GM13976 (cell line): ENCODE results near the gene IRGC.

Experiments used
- DNase-seq: peaks from one replicate; pipeline ENCODE4 v3.0.0; 2012; ENCODE audit warnings: low spot score
- CTCF ChIP-seq: IDR thresholded peaks from 2 replicates; pipeline ENCODE4 v1.5.1; 2012; ENCODE audit warnings: borderline replicate concordance, mild to moderate bottlenecking; ENCODE audit not compliant: insufficient read depth; ENCODE audit errors: extremely low read depth, missing control alignments, control extremely low read depth
- in situ Hi-C: fragments of 300-500 bp; cut with MboI; formaldehyde crosslinking; loops from one replicate; pipeline ENCODE4 v1.12.0; 2022; ENCODE audit warnings: low sequenced_read_pairs, mixed read lengths, inconsistent platforms; ENCODE audit not compliant: unreplicated experiment

The IRGC gene

GRCh38 chr19:43727593-43727853 lies 11.6 kb downstream of the IRGC start:
- no peak for TF ChIP-seq CTCF
- no peak for DNase-seq
- in situ Hi-C loops: no loop called here

DNA sequence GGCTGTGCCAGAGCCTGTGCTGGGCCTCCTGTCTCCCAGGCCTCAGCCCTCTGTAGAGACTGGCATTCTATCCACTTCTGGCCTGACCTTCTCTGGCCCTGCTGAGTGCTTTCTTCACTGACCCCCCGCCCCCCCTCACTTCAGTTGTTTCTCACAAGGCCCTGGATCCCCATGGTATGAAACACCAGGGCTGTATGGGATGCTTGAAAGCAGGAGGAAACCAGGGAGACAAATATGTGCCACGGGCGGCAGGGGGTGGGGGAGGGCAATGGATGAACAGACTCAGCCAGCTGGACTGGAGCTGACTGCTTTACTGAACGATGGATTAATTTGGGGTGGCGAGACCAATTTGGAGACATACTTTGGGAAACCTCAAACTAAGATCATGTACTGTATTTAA lies 14.0 kb downstream of the IRGC start:
- TF ChIP-seq CTCF: no peak
- DNase-seq: no peak
- in situ Hi-C loops: no loop called here

DNA sequence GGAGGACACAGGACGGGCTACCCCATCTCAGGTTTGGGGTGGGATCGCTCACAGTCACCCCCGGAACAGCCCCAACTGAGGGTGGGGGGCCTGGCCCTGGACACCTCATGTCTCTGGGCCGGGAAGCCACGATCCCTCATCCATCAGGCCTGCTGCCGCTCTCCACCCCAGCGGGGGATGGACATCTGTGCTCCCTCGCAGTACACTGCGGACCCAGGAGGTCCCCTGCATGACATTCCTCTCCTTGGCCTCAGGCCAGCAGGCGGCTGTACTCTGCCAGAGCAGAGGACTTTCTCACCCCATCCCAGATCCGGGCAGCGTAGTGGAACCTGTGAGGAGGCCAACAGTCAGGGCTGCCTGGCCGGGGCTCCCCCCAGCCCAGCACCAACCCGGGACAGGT lies 15.5 kb downstream of the IRGC start:
- no peak for DNase-seq
- in situ Hi-C loops: no loop called here
- TF ChIP-seq CTCF: no peak

DNA sequence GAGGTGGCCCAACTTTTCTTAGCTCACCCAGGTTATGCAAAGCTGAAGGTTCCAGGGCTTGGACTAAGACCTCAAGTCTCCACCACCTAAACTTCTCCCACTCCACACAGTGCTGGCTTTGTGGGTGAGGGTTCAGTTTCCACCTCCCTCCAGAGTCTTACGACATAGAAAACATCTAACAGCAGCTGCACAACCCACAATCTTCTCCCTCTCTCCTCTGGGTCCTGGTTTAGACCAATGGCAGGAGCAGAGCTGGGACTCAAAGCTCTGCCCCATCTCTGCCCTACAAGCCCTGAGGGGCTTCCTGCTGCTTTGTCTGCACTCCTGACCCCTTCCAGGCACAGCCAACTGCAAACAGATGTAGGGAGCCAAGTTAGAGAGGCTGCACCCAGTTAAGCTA lies 16.0 kb downstream of the IRGC start:
- in situ Hi-C loops: no loop called here
- DNase-seq: no peak
- no peak for TF ChIP-seq CTCF

- in situ Hi-C loops: loop anchor here (5.0 kb wide), 1 partner anchor 72 kb away; no protein-coding TSS in a partner anchor
- DNase-seq: no peak
- no peak for TF ChIP-seq CTCF
Observed at GRCh38 chr19:43735013-43735412, 19.1 kb downstream of the IRGC start.

GRCh38 chr19:43735957-43736356 lies 20.1 kb downstream of the IRGC start:
- TF ChIP-seq CTCF: no peak
- no peak for DNase-seq
- in situ Hi-C loops: loop anchor here (5.0 kb wide), 1 partner anchor 71 kb away; no protein-coding TSS in a partner anchor

GRCh38 chr19:43738780-43739211 lies 22.9 kb downstream of the IRGC start:
- in situ Hi-C loops: loop anchor here (5.0 kb wide), 1 partner anchor 69 kb away; no protein-coding TSS in a partner anchor
- no peak for DNase-seq
- no peak for TF ChIP-seq CTCF
